Measurements from ENCODE around the gene CASTOR1.

CASTOR1 gene

GRCh38 chr22:30306627-30307011 is 17.3 kb upstream of the CASTOR1 start:
- no peak overlapping the region for H3K4me3 ChIP-seq (ENCODE audit: low read depth, low read length)
- DNase-seq (ENCODE audit: low read depth), result no peak
- no peak for TF ChIP-seq CTCF (conservative IDR thresholded peaks at IDR 0.05; ENCODE audit: low read depth, low read length)

- TF ChIP-seq CTCF (conservative IDR thresholded peaks at IDR 0.05; ENCODE audit: low read depth, low read length), result no peak
- DNase-seq (ENCODE audit: low read depth), result no peak
- no peak overlapping the region for H3K4me3 ChIP-seq (ENCODE audit: low read depth, low read length)
Measured at GRCh38 chr22:30305906-30306626, 16.8 kb upstream of the CASTOR1 start.

GRCh38 chr22:30305519-30305905 is 16.2 kb upstream of the CASTOR1 start:
- peak; percentile 56 for DNase-seq (ENCODE audit: low read depth)
- TF ChIP-seq CTCF (conservative IDR thresholded peaks at IDR 0.05; ENCODE audit: low read depth, low read length), result no peak
- no peak overlapping the region for H3K4me3 ChIP-seq (ENCODE audit: low read depth, low read length)

GRCh38 chr22:30304495-30305244 is 15.4 kb upstream of the CASTOR1 start:
- DNase-seq (ENCODE audit: low read depth), result no peak
- no peak for TF ChIP-seq CTCF (conservative IDR thresholded peaks at IDR 0.05; ENCODE audit: low read depth, low read length)
- H3K4me3 ChIP-seq (ENCODE audit: low read depth, low read length), result no peak overlapping the region

- H3K4me3 ChIP-seq (ENCODE audit: low read depth, low read length), result no peak overlapping the region
- no peak for TF ChIP-seq CTCF (conservative IDR thresholded peaks at IDR 0.05; ENCODE audit: low read depth, low read length)
- DNase-seq (ENCODE audit: low read depth), result no peak
Measured at GRCh38 chr22:30302810-30303138, 13.5 kb upstream of the CASTOR1 start.

- no peak overlapping the region for H3K4me3 ChIP-seq (ENCODE audit: low read depth, low read length)
- TF ChIP-seq CTCF (conservative IDR thresholded peaks at IDR 0.05; ENCODE audit: low read depth, low read length), result no peak
- peak; percentile 69 for DNase-seq (ENCODE audit: low read depth)
Measured at GRCh38 chr22:30301995-30302809, 12.9 kb upstream of the CASTOR1 start.

Data from choroid plexus epithelial cell (primary cell).